ENCODE results near the gene CRADD. TPM values are rescaled to one million over a fixed set of nuclear protein-coding genes. Genes with fewer than 3 reads are reported as not detected.

CRADD gene
- total RNA-seq, 1 donor from 2014 or later = 19.1 TPM

DNA sequence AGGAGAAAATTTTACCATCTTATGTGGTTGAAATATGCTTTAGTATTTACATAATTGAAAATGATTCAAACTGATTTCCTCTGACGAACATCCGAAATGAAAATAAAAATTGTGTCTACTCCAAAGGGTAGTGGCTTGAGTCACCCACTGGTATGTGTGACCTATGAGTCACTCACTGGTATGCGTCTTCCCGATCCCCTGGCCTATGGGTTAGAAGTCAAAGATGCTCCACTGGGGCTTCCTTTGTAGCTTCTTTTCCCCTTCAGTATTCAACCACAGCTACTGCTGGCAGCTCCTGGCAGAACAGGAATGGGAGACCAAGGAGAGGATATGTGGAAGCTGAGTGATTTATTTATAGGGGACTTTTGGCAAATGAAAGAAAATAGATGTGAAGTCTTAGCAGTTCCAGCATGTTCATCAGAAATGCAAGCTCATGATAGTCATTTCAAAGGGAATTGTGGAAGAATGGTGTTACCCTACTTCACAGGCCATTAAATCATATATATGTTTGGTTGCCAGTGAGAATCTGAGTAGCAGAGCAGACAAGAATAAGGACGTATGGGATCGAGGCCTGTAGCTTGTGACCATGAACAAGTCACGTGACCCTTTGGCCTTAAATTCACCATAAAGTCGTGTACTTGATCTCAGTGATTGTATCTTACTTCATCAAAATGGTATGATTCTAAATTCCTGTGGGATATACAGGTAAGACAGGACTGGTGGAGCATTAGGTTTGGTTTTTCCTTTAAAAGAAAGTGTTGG is 108.3 kb downstream of the CRADD start:
- peak; percentile 76 for DNase-seq (ENCODE audit: low read depth)
- no peak overlapping the region for H3K4me3 ChIP-seq (ENCODE audit: low read depth, low read length)
- H3K36me3 ChIP-seq (ENCODE audit: control insufficient read depth, insufficient read depth, low read length) = no peaks in the 10 kb centered on the region
- no peak for TF ChIP-seq CTCF (IDR thresholded peaks at IDR 0.05; ENCODE audit: insufficient read depth, low read length, poor library complexity, severe bottlenecking)
- H3K27me3 ChIP-seq (ENCODE audit: control insufficient read depth, insufficient read depth, low read length) = no peaks in the 10 kb centered on the region

GRCh38 chr12:93786656-93787397 is 109.7 kb downstream of the CRADD start:
- DNase-seq (ENCODE audit: low read depth) = no peak
- no peak for TF ChIP-seq CTCF (IDR thresholded peaks at IDR 0.05; ENCODE audit: insufficient read depth, low read length, poor library complexity, severe bottlenecking)
- Histone ChIP-seq H3K27me3 (ENCODE audit: control insufficient read depth, insufficient read depth, low read length) (no peaks in the 10 kb centered on the region), H3K4me3 (ENCODE audit: low read depth, low read length) (no peak overlapping the region), H3K36me3 (ENCODE audit: control insufficient read depth, insufficient read depth, low read length) (no peaks in the 10 kb centered on the region)

DNA sequence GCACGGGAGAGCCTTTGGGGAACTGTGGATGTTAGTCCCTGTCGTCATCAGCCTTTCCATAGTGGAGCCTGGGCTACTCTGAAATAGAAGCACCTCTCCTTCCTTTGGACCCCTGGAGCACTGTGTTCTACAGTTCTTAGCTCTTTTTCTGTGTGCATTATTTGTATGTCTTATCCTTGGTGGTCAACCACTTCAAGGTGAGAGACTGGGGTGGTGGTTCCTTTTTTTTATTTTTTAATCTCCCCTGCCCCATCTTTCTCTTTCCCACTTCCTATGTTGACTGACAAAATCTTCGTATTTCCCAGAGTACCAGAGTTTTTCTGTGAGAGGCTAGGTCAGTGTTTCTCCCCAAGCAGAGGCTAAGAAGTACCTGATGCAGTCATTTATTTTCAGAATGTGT is 111.7 kb downstream of the CRADD start:
- Histone ChIP-seq H3K36me3 (ENCODE audit: control insufficient read depth, insufficient read depth, low read length) (no peaks in the 10 kb centered on the region), H3K27me3 (ENCODE audit: control insufficient read depth, insufficient read depth, low read length) (no peaks in the 10 kb centered on the region), H3K4me3 (ENCODE audit: low read depth, low read length) (no peak overlapping the region)
- no peak for DNase-seq (ENCODE audit: low read depth)
- TF ChIP-seq CTCF (IDR thresholded peaks at IDR 0.05; ENCODE audit: insufficient read depth, low read length, poor library complexity, severe bottlenecking) = no peak

DNA sequence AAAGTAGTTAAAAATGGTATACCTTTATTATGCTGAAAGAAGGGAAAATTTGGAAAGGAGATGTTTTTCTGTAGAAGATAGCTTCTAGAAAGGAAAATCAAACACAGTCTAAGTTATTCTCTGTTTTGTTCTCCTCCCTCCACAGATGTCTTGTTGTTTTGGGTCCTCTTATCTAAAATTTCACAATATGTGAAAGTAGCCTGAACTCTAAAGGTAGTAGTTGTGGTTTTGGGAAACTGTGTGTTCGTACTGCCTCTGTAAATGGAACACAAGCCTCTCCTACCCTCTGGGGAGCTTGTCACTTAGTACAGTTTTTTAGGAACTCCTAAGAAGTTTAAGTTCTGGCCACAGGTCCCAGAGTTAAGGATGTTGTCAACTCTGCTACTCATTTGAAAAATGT is 112.6 kb downstream of the CRADD start:
- Histone ChIP-seq H3K4me3 (ENCODE audit: low read depth, low read length) (no peak overlapping the region), H3K27me3 (ENCODE audit: control insufficient read depth, insufficient read depth, low read length) (no peaks in the 10 kb centered on the region), H3K36me3 (ENCODE audit: control insufficient read depth, insufficient read depth, low read length) (no peaks in the 10 kb centered on the region)
- TF ChIP-seq CTCF (IDR thresholded peaks at IDR 0.05; ENCODE audit: insufficient read depth, low read length, poor library complexity, severe bottlenecking) = no peak
- no peak for DNase-seq (ENCODE audit: low read depth)

- DNase-seq (ENCODE audit: low read depth) = peak; percentile 42
- no peaks in the 10 kb centered on the region for H3K36me3 ChIP-seq (ENCODE audit: control insufficient read depth, insufficient read depth, low read length)
- no peak for TF ChIP-seq CTCF (IDR thresholded peaks at IDR 0.05; ENCODE audit: insufficient read depth, low read length, poor library complexity, severe bottlenecking)
- H3K4me3 ChIP-seq (ENCODE audit: low read depth, low read length) = no peak overlapping the region
- H3K27me3 ChIP-seq (ENCODE audit: control insufficient read depth, insufficient read depth, low read length) = no peaks in the 10 kb centered on the region
These were observed 113.4 kb downstream of the CRADD start for GRCh38 chr12:93790472-93791152.

Measured in kidney epithelial cell (primary cell).